ENCODE data around the gene GNAQ.
"Not testable (repeated sequence)": the region's sequence is repeated elsewhere in the genome, so short reads cannot be mapped to it uniquely, and the experiment has no call there.

GNAQ gene

GRCh38 chr9:78031444-78031892 is at the start of gene GNAQ:
TSS of gene GNAQ (minus strand) at chr9:78031811. CDS start at chr9:78031235, 576 bp downstream.
- peak in 3 of 58 donors; percentile 37 to 63 (median 44) for DNase-seq

GRCh38 chr9:78074385-78075291 is 43.0 kb upstream of the GNAQ start:
- DNase-seq, result no peak

DNA sequence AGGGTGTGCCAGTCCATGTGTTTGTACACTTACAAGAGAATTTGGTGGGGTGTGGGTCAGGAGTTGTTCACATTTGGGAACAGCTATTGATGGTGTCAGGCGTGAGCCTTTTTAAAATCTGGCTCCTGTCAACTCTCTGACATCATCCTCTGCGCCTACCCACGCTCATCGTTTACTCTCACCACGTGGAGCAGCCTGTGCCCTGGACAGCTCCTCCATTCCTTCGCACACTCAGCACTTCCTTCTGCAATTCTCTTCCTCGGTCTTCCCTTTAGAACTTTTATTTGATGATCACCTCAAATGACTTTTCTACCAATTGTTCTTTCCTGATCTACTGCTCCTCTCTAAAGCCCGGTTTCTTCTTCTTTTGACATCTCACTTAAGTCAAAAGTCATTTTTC is 42.1 kb upstream of the GNAQ start:
- DNase-seq, result no peak

DNA sequence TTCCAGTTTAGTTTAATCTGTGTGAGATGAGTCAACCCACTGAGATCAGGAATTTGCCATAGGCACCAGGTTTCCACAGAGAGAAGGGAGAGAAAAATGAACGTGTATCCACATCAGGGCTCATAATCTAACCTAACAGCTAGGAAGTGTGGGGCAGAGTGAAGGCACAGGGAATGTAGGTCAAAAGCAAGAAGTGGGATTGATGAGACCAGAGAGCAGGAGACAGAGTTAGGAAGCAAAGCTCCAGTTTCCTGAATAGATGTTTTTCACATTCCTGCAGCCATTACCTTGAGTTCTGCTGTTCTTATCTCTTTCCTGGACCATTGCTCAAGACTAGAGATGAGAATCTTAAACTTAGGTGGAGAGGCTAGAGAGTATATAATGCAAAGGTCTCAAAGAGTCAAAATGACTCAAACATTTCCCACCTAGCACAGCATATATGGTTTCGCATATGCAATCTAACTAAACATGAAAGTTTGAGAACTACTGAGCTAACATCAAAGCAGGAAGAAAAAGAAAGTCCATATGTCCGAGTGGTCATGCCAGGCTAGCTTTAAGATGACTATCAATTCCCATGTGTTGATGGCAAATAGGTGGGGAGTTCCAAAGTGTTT is 41.1 kb upstream of the GNAQ start:
- no peak for DNase-seq

DNA sequence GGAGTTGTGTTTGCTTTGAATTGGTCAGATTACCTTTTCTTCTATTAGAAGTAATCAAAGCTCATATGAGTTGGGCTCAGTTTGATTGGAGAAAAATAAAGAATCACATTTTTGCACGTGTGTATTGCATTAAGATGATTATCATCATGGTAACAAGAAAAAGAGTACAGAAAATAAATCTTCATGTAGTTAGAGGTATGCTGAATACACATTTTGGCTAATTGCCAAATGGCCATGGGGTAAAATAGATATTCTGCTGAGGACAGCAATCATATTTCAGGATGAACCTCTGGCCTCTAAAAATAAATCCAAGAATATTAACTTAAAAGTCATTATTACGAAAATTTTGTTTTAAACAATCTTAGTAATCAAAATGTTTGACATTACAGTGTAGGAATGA is 38.9 kb upstream of the GNAQ start:
- no peak for DNase-seq

- peak in 38 of 58 donors; percentile 1 to 68 (median 22) for DNase-seq
Observed at GRCh38 chr9:78064075-78064474, 32.5 kb upstream of the GNAQ start.

GRCh38 chr9:78062710-78063109 is 31.1 kb upstream of the GNAQ start:
- DNase-seq, result no peak

DNA sequence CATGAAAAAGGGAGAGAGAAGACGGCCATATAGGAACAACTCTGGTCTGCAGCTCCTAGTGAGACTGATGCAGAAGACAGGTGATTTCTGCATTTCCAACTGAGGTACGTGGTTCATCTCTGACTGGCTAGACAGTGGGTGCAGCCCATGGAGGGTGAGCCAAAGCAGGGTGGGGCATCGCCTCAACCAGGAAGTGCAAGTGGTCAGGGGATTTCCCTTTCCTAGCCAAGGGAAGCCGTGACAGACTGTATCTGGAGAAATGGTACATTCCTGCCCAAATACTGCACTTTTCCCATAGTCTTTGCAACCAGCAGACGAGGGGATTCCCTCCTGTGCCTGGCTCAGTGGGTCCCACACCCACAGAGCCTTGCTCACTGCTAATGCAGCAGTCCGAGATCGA is 22.6 kb upstream of the GNAQ start:
- not testable (repeated sequence) for DNase-seq

DNA sequence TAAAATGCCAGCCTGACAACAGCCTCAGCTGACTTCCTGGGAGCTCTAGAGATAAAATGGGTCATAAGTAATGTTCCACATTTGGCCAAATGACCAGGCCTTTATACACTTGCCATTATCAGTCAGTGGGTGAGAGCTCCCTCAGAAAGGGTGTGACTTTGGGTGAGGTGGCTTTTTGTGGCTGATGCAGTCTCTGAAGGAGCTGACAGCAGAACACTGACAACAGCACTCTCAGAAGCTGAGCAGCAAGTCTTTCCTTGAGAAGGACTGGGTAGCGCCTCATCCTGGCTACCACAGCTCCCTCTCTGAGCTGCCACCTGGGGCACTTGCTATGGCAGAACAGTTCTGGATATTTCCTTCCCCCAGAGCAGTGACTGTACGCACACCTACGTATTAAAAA is 22.0 kb upstream of the GNAQ start:
- DNase-seq, result no peak

DNA sequence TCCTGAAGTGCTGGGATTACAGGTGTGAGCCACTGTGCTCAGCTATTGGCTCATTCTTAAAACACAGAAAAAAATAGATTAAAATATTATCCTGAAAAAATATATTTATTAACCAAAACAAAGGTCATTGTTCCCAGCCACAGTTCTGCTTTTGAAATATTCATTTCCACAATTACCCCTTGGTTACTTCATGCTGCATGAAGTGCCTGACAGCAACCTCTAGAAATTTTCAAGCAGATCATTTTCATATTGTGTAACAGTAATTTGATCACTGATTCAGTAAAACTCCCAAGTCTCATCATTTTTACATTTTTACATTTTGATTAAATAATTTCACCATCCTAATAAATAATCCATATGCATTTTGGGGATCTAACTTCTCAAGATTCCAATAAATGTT is 18.8 kb upstream of the GNAQ start:
- no peak for DNase-seq

DNA sequence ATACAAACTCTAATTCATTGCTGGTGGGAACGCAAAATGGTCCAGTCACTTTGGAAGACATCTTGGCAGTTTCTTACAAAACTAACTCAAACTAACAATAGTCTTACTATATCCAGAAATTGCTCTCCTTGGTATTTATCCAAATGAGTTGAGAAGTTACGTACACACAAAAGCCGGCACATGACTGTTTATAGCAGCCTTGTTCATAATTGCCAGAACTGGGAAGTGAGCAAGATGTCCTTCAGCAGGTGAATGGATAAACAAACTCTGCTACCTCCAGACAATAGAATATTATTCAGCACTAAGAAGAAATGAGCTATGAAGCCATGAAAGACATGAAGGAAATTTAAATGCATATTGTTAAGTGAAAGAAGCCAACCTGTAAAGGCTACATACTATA is 17.9 kb upstream of the GNAQ start:
- DNase-seq, result no peak

DNA sequence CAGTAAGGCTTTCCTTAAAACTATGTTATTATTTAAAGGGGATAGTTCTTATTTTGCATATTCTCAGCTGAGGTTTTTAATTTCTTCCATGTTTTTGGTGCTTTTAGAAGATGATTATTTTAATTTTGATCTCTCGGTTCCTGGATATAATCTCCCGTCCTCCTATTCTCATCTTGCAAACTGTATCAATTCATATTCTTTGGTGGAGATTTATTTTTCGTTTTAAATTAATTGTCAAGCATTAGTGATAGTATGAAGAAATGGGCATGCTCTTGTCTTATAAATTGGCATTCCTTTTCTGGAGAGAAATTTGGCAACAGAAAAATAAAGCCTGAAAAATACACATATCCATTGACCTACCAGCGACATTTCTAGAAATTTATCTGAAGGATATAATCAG is 15.5 kb upstream of the GNAQ start:
- no peak for DNase-seq

DNA sequence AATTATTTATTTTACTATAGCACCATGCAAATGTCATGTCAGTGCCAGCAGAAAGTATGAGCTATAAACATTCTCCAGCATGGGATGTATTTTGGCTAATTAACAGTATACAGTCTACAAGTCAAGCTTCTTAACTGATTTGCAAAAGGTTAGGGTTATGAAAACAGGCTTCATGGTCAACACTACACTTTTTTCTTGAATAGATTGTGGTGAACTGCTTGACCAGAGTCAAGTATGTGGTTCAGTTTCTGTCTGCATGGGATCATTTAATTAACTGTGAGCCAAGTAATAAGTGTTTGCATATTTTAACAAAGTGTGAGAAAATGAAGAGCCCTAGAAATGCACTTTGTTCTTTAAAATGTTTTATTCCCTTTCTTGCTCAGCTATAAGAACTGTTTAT is 14.5 kb upstream of the GNAQ start:
- DNase-seq, result no peak

- DNase-seq, result no peak
Observed at GRCh38 chr9:78044886-78045285, 13.3 kb upstream of the GNAQ start.

DNA sequence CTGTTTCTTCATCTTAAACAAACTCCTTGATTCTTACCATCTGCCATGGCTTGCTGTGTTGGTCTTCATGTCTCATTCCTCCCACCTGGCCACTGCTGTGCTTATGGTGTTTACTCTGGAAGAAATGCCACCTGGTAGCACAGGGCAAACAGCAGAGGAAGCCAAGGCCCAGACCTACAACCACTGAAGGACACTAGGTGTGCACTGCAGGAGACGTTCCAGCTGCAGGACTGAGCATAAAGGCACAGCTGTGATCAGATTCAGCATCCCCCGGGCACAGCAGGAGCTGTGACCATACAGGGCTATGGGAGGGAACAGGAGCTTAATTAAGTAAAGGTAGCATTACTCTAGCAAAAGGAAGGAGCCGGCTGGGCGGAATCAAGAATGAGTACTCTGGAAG is 12.6 kb upstream of the GNAQ start:
- no peak for DNase-seq

DNA sequence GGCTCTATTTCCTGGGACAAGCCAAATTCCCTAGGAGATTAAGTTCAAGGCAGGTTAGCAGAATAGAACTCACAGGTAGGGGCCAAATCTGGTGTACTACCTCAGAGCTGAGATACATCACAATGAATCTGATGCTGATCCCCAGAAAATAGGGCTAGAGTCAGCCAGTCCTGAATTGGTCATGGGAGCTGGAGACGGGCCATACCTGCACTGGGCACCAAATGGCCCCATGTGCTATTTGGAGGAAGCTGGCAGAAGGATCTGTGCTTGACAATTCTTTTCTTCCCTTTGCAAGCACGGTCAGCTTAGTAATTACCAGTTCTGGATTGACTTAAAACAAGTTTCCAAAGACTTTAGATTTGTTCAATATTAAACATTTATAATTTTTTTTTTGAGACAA is 10.4 kb upstream of the GNAQ start:
- peak in 15 of 58 donors; percentile 5 to 47 (median 16) for DNase-seq

- no peak for DNase-seq
Observed at GRCh38 chr9:78040726-78041125, 9.1 kb upstream of the GNAQ start.

GRCh38 chr9:78038620-78039300 is 7.1 kb upstream of the GNAQ start:
- DNase-seq, result no peak

- DNase-seq, result peak in 43 of 58 donors; percentile 6 to 77 (median 35)
Observed at GRCh38 chr9:78035383-78035993, 3.9 kb upstream of the GNAQ start.

DNA sequence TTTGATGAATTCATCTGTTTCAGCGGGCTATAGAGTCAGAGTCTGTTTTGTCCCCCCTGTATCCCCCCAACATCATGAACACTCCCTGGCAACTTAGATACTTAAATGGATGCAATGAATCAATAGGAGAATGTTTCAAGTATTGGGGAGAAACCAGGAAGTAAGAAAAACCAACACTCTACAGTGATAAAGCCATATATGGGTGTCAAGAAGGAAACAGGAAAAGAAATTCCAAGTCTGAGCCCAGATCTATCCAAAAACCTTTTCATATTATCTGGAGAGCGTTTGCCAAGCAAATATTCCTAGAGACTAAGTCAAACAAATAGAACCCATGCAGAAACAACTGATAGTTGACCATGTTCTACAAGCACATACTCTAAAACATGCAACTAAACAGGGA is 2.3 kb upstream of the GNAQ start:
- no peak for DNase-seq

DNA sequence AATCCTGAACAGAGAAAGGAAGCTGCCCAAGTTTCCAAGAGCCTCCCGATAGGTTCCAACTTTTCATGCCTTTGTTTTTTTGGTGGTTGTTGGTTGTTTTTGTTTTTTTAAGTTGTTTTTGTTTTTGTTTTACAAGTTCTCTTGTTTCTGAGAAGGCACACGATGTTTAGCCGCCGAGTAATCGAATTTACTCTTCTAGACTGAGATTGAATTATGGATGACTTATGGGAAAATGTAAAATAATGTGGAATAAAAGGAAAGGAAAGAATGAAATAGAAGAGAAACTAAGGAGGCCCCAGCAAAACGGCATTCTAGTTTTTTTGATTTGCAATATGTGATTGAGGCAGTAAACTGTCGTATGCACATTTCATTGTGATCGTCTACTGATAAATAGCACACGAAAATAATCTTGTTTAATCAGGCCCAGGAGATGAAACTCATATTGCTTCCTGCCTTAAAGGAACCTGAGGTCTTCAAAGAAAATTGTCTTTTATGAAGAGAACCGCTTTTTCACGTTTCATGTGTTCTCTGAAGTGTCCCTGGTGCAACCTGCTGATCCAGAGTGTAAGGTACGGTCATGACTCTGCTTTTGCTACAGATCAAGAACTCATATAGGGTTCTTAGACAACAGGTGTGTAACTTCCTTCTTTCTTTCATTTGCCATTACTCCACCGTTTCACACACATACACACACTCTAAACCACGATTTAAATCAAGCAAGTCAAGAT is 1.3 kb upstream of the GNAQ start:
- DNase-seq, result no peak
